C4-2B (cell line): Measurements from ENCODE around the gene DPYSL3.

Experiments used
- CTCF ChIP-seq: fragments of 450-650 bp; conservative IDR thresholded peaks from 2 replicates; pipeline ENCODE4 v1.5.1; 2017; ENCODE audit warnings: mild to moderate bottlenecking
- ZFX ChIP-seq: fragments of 450-650 bp; IDR thresholded peaks from 2 replicates; pipeline ENCODE4 v1.6.1; 2017

DNA sequence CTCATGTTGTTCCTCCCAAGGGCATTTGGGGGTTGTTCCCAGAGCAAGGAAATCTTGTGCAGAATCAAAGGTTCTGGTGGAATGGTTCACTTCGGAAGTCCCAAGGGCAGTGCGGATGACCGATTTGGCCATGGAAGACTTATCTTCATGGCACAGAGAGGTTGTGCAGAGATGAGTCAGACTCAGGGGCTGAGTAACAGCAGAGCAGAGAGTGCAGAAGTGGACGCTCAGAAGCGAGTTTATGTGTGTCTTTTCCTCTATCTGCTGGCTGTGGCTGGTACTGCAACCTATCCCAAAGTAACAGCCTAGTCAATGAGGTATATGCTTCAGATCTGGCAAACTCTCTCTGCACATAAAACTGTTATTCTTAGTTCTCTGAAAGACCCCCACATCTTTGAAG is 118.1 kb downstream of the DPYSL3 start:
- TF ChIP-seq CTCF (peak; percentile 63), ZFX (no peak)
